K562 (cell line): ENCODE results near the gene PSMD10. TPM values are rescaled to one million over a fixed set of nuclear protein-coding genes. Genes with fewer than 3 reads are reported as not detected.

ENCODE experiments used
- BRF2 ChIP-seq: IDR thresholded peaks from 3 replicates; pipeline ENCODE4 v1.6.1; 2011; ENCODE audit warnings: borderline replicate concordance, mild to moderate bottlenecking; ENCODE audit not compliant: insufficient read length, insufficient read depth
- CAMTA2 ChIP-seq: fragments of 250-450 bp; sonication (Bioruptor Pico); conservative IDR thresholded peaks from 2 replicates; pipeline ENCODE4 v1.5.1; 2022
- ETV5 ChIP-seq: sonication (generic); formaldehyde crosslinking; IDR thresholded peaks from 2 replicates; pipeline ENCODE4 v1.4.0; 2020; ENCODE audit warnings: low read depth, mild to moderate bottlenecking, missing genetic modification reagents
- JUNB ChIP-seq: fragments of 450-650 bp; formaldehyde crosslinking; conservative IDR thresholded peaks from 2 replicates; pipeline ENCODE4 v1.4.0; 2020; ENCODE audit warnings: mild to moderate bottlenecking
- MBD2 ChIP-seq: sonication (generic); IDR thresholded peaks from 2 replicates; pipeline ENCODE4 v1.6.1; 2016; ENCODE audit warnings: low read depth, borderline replicate concordance
- MYBL2 ChIP-seq, 2 experiments: fragments of 450-650 bp in 1 of 2; sonication (generic) in 1 of 2; formaldehyde crosslinking in 1 of 2; IDR thresholded peaks; 2 replicates each; pipeline versions ENCODE4 v1.6.1 to v1.8.1; 2017 to 2022; ENCODE audit warnings: borderline replicate concordance in 1 of 2, inconsistent platforms in 1 of 2, low read depth in 1 of 2, mild to moderate bottlenecking in 1 of 2, missing genetic modification reagents in 1 of 2, moderate library complexity in 1 of 2
- NCOA4 ChIP-seq: fragments of 450-650 bp; IDR thresholded peaks from 2 replicates; pipeline ENCODE4 v1.6.1; 2018; ENCODE audit warnings: mild to moderate bottlenecking; ENCODE audit not compliant: partially characterized antibody
- NR2C2 ChIP-seq, 2 experiments: fragments of 200-800 bp in 1 of 2; sonication (Bioruptor generic) in 1 of 2; sonication (generic) in 1 of 2; formaldehyde crosslinking in 1 of 2; IDR thresholded peaks; 2 replicates each; pipeline versions ENCODE4 v1.6.1 to v1.8.0; 2016 to 2022; ENCODE audit warnings: mild to moderate bottlenecking in 1 of 2, missing compliant biosample characterization in 1 of 2, missing genetic modification characterization in 1 of 2, missing genetic modification reagents in 1 of 2
- POLR2A ChIP-seq: fragments of 450-650 bp; conservative IDR thresholded peaks from 2 replicates; pipeline ENCODE4 v1.6.1; 2016
- POLR2B ChIP-seq: fragments of 450-650 bp; IDR thresholded peaks from 2 replicates; pipeline ENCODE4 v1.6.1; 2018; ENCODE audit warnings: low read depth; ENCODE audit not compliant: partially characterized antibody
- POLR3G ChIP-seq: IDR thresholded peaks from 2 replicates; pipeline ENCODE4 v1.6.1; 2011; ENCODE audit not compliant: insufficient read length, insufficient replicate concordance; ENCODE audit errors: extremely low read depth
- RAD21 ChIP-seq, 2 experiments: fragments of 250-450 bp in 1 of 2; fragments of 450-650 bp in 1 of 2; sonication (Bioruptor Pico) in 1 of 2; formaldehyde crosslinking in 1 of 2; IDR thresholded peaks in 1 of 2; conservative IDR thresholded peaks in 1 of 2; 2 replicates each; pipeline versions ENCODE4 v1.4.0 to v1.8.0; 2020 to 2022; ENCODE audit warnings: mild to moderate bottlenecking in 2 of 2, moderate library complexity in 1 of 2
- RBBP5 ChIP-seq: fragments of 200-600 bp; sonication (generic); IDR thresholded peaks from 2 replicates; pipeline ENCODE4 v1.6.1; 2012; ENCODE audit warnings: borderline replicate concordance, mild to moderate bottlenecking, low read length, control low read depth, inconsistent platforms; ENCODE audit not compliant: insufficient read depth, poor library complexity, severe bottlenecking
- TRIM24 ChIP-seq, 2 experiments: fragments of 450-650 bp; IDR thresholded peaks; 2 replicates each; pipeline ENCODE4 v1.6.1; 2016
- ZNF3 ChIP-seq: fragments of 250-450 bp; sonication (Bioruptor Pico); IDR thresholded peaks from 2 replicates; pipeline ENCODE4 v1.5.0; 2021; ENCODE audit warnings: mild to moderate bottlenecking, moderate library complexity
- polyA plus RNA-seq, 8 experiments: library from polyadenylated mRNA; depleted of rRNA in 4 of 8; stranded (reverse) in 5 of 8; unstranded in 3 of 8; fragments of >200 nt; fragmentation: Nextera tagmentation in 2 of 8; fragmentation: Illumina TruSeq in 1 of 8; extraction: Ambion mirVana in 2 of 8; extraction: Trizol in 1 of 8; gene quantifications; 2 replicates each; pipeline versions ENCODE4 v1.2.1 to v1.2.3, GENCODE V29; 2011 to 2014; ENCODE audit warnings: inconsistent platforms in 1 of 8, missing spikeins in 1 of 8
- total RNA-seq, 7 experiments: library from RNA; depleted of rRNA in 6 of 7; stranded (reverse); fragments of >200 nt in 6 of 7; fragmentation: Illumina TruSeq in 2 of 7; extraction: Trizol in 2 of 7; gene quantifications; 2 replicates each; pipeline versions ENCODE4 v1.2.1 to v1.2.3, GENCODE V29; 2011 to 2021; ENCODE audit warnings: low replicate concordance in 1 of 7
- TF ChIP-seq, protein P1 (sequence below): fragments of 250-450 bp; sonication (Bioruptor Pico); IDR thresholded peaks from 2 replicates; pipeline ENCODE4 v1.5.0; 2022; ENCODE audit warnings: mild to moderate bottlenecking
- TF ChIP-seq, protein P2 (sequence below): fragments of 250-450 bp; sonication (Bioruptor Pico); IDR thresholded peaks from 2 replicates; pipeline ENCODE4 v1.4.0; 2020; ENCODE audit warnings: mild to moderate bottlenecking, moderate library complexity

PSMD10 gene
- total and polyA plus RNA-seq, 9 of the 15 experiments (the other 6 are each of a cell fraction or from before 2014, with no cell fraction given): 47.8 to 163 (median 70.4) TPM

GRCh38 chrX:108091264-108091877, at the start of gene PSMD10, which contains the start of gene ATG4A (continued):
- TF ChIP-seq MYBL2 (IDR thresholded peaks at IDR 0.05; ENCODE audit: low read depth): peak; percentile 58; the same call in 1 of the 2 replicates
- no peak for TF ChIP-seq MYBL2 (CRISPR knock-in tag; IDR thresholded peaks at IDR 0.05; ENCODE audit: borderline replicate concordance)
- TF ChIP-seq POLR2B: peak; percentile 58
- peak; percentile 87 for TF ChIP-seq POLR2A
- no peak for TF ChIP-seq RAD21 (CRISPR knock-in tag; conservative IDR thresholded peaks at IDR 0.05 in 1 of 2, IDR thresholded peaks at IDR 0.05 in 1 of 2)
- TF ChIP-seq NR2C2 (CRISPR knock-in tag; IDR thresholded peaks at IDR 0.05): no peak
- TF ChIP-seq NR2C2 (tag; IDR thresholded peaks at IDR 0.05): peak; percentile 91
- TF ChIP-seq, protein P1, sequence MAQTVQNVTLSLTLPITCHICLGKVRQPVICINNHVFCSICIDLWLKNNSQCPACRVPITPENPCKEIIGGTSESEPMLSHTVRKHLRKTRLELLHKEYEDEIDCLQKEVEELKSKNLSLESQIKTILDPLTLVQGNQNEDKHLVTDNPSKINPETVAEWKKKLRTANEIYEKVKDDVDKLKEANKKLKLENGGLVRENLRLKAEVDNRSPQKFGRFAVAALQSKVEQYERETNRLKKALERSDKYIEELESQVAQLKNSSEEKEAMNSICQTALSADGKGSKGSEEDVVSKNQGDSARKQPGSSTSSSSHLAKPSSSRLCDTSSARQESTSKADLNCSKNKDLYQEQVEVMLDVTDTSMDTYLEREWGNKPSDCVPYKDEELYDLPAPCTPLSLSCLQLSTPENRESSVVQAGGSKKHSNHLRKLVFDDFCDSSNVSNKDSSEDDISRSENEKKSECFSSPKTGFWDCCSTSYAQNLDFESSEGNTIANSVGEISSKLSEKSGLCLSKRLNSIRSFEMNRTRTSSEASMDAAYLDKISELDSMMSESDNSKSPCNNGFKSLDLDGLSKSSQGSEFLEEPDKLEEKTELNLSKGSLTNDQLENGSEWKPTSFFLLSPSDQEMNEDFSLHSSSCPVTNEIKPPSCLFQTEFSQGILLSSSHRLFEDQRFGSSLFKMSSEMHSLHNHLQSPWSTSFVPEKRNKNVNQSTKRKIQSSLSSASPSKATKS (CRISPR knock-in tag): no peak
- TF ChIP-seq CAMTA2 (CRISPR knock-in tag): no peak
- peak; percentile 93 for TF ChIP-seq MBD2
- TF ChIP-seq BRF2: no peak
- no peak for TF ChIP-seq TRIM24 (IDR thresholded peaks at IDR 0.05)
- TF ChIP-seq JUNB (CRISPR knock-in tag): no peak
- TF ChIP-seq POLR3G: no peak
- TF ChIP-seq ETV5 (CRISPR knock-in tag): peak; percentile 42; the same call in 1 of the 2 replicates
- TF ChIP-seq ZNF3: no peak
- peak; percentile 70 for TF ChIP-seq RBBP5
- TF ChIP-seq NCOA4: no peak
- TF ChIP-seq, protein P2, sequence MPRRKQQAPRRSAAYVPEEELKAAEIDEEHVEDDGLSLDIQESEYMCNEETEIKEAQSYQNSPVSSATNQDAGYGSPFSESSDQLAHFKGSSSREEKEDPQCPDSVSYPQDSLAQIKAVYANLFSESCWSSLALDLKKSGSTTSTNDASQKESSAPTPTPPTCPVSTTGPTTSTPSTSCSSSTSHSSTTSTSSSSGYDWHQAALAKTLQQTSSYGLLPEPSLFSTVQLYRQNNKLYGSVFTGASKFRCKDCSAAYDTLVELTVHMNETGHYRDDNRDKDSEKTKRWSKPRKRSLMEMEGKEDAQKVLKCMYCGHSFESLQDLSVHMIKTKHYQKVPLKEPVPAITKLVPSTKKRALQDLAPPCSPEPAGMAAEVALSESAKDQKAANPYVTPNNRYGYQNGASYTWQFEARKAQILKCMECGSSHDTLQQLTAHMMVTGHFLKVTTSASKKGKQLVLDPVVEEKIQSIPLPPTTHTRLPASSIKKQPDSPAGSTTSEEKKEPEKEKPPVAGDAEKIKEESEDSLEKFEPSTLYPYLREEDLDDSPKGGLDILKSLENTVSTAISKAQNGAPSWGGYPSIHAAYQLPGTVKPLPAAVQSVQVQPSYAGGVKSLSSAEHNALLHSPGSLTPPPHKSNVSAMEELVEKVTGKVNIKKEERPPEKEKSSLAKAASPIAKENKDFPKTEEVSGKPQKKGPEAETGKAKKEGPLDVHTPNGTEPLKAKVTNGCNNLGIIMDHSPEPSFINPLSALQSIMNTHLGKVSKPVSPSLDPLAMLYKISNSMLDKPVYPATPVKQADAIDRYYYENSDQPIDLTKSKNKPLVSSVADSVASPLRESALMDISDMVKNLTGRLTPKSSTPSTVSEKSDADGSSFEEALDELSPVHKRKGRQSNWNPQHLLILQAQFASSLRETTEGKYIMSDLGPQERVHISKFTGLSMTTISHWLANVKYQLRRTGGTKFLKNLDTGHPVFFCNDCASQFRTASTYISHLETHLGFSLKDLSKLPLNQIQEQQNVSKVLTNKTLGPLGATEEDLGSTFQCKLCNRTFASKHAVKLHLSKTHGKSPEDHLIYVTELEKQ: no peak
